Breast epithelium (tissue), 4 donors: ENCODE measurements around the gene DCDC2C. TPM values are rescaled to one million over a fixed set of nuclear protein-coding genes. Genes with fewer than 3 reads are reported as not detected.

ENCODE experiments used
- DNase-seq, 2 donors: peaks; one replicate each; pipeline ENCODE4 v3.0.0-alpha.2; 2019; ENCODE audit warnings: low spot score in 2 of 2
- H3K27ac ChIP-seq, 2 donors: fragments of 200-600 bp; sonication (generic) in 1 of 2; one replicate each; pipeline ENCODE4 v1.5.1; 2016 to 2019; ENCODE audit warnings: mild to moderate bottlenecking in 1 of 2
- H3K27me3 ChIP-seq, 2 donors: fragments of 200-600 bp; sonication (generic) in 1 of 2; one replicate each; pipeline versions ENCODE4 v1.5.1 to v1.6.0; 2017 to 2019; ENCODE audit warnings: control low read depth in 1 of 2, mild to moderate bottlenecking in 1 of 2
- H3K36me3 ChIP-seq: fragments of 200-600 bp; one replicate; pipeline ENCODE4 v1.5.1; 2019
- H3K4me1 ChIP-seq, 2 donors: fragments of 200-600 bp; sonication (generic); one replicate each; pipeline ENCODE4 v1.5.1; 2016 to 2019; ENCODE audit warnings: control low read depth in 1 of 2
- H3K4me3 ChIP-seq, 3 donors: fragments of 200-600 bp; sonication (generic); 1 replicate in 2 of 3; 2 replicates in 1 of 3; pipeline ENCODE4 v1.5.1; 2016 to 2019; ENCODE audit warnings: mild to moderate bottlenecking in 3 of 3, moderate library complexity in 2 of 3
- H3K9me3 ChIP-seq, 2 donors: fragments of 200-600 bp; sonication (generic) in 1 of 2; one replicate each; pipeline ENCODE4 v1.5.1; 2016 to 2019; ENCODE audit warnings: control low read depth in 1 of 2
- POLR2A ChIP-seq: fragments of 450-650 bp; IDR thresholded peaks from one replicate; pipeline ENCODE4 v1.6.1; 2016; ENCODE audit warnings: antibody characterized with exemption, mild to moderate bottlenecking, moderate library complexity
- POLR2AphosphoS5 ChIP-seq, 3 donors: sonication (generic); formaldehyde crosslinking; IDR thresholded peaks; one replicate each; pipeline ENCODE4 v1.6.1; 2017; ENCODE audit warnings: antibody characterized with exemption in 3 of 3
- intact Hi-C: fragments of 100-400 bp; cut with DNase I; formaldehyde crosslinking; loops from one replicate; pipeline ENCODE4 v1.15.1; 2023; ENCODE audit warnings: low total_unique reads
- total RNA-seq, 3 donors: library from RNA; depleted of rRNA; stranded (reverse); fragments of >200 nt; gene quantifications; one replicate each; pipeline ENCODE4 v1.1.0, GENCODE V29; 2016
- TF ChIP-seq, protein P1 (sequence below), 3 donors: fragments of 450-650 bp; IDR thresholded peaks; one replicate each; pipeline ENCODE4 v1.5.1; 2016 to 2017; ENCODE audit warnings: antibody characterized with exemption in 3 of 3, mild to moderate bottlenecking in 3 of 3, moderate library complexity in 3 of 3

DCDC2C gene
- total RNA-seq, 3 donors from 2014 or later: 0.33 to 0.59 (median 0.48) TPM

DNA sequence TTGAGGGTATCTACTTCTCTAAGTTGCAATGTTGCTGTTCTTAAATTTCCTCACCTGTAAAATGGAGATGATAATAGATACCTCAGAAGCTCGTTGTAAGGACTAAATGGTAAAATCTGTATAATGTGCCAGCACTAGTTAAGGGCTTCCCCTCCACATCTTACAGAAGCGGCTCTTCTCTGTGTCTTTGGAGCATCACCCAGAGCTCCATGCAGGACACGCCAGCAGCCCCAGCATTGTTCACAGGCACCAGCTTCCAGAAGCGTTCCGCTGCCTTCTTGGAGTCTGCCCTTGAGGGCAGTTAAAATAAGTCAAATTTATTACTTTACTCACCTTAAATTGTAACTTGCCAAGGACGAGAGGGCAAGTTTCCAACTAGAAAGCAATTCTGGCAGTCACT is 5.8 kb downstream of the DCDC2C start:
- no peak for DNase-seq
- Histone ChIP-seq H3K27me3 (peaks cover 0 to 6% of the 10 kb centered on the region in 2 donors), H3K9me3 (no peaks in the 10 kb centered on the region), H3K4me3 (no peak overlapping the region), H3K27ac (no peak overlapping the region), H3K36me3 (no peaks in the 10 kb centered on the region), H3K4me1 (no peaks in the 10 kb centered on the region)
- intact Hi-C loops: no loop called here
- TF ChIP-seq POLR2A (no peak), POLR2AphosphoS5 (IDR thresholded peaks at IDR 0.05) (no peak)
- TF ChIP-seq, protein P1, sequence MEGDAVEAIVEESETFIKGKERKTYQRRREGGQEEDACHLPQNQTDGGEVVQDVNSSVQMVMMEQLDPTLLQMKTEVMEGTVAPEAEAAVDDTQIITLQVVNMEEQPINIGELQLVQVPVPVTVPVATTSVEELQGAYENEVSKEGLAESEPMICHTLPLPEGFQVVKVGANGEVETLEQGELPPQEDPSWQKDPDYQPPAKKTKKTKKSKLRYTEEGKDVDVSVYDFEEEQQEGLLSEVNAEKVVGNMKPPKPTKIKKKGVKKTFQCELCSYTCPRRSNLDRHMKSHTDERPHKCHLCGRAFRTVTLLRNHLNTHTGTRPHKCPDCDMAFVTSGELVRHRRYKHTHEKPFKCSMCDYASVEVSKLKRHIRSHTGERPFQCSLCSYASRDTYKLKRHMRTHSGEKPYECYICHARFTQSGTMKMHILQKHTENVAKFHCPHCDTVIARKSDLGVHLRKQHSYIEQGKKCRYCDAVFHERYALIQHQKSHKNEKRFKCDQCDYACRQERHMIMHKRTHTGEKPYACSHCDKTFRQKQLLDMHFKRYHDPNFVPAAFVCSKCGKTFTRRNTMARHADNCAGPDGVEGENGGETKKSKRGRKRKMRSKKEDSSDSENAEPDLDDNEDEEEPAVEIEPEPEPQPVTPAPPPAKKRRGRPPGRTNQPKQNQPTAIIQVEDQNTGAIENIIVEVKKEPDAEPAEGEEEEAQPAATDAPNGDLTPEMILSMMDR (IDR thresholded peaks at IDR 0.05): no peak

- peak in 1 of 2 donors; percentile 67 for DNase-seq
- Histone ChIP-seq H3K9me3 (no peaks in the 10 kb centered on the region), H3K27me3 (no peaks in the 10 kb centered on the region), H3K36me3 (no peaks in the 10 kb centered on the region), H3K4me1 (no peaks in the 10 kb centered on the region), H3K27ac (peak overlapping the region; percentile 76 to 82), H3K4me3 (no peak overlapping the region)
- TF ChIP-seq POLR2A (no peak), POLR2AphosphoS5 (IDR thresholded peaks at IDR 0.05) (no peak)
- TF ChIP-seq, protein P1 (IDR thresholded peaks at IDR 0.05): no peak
- intact Hi-C loops: no loop called here
Observed at GRCh38 chr2:3712424-3712823, 9.0 kb downstream of the DCDC2C start.

DNA sequence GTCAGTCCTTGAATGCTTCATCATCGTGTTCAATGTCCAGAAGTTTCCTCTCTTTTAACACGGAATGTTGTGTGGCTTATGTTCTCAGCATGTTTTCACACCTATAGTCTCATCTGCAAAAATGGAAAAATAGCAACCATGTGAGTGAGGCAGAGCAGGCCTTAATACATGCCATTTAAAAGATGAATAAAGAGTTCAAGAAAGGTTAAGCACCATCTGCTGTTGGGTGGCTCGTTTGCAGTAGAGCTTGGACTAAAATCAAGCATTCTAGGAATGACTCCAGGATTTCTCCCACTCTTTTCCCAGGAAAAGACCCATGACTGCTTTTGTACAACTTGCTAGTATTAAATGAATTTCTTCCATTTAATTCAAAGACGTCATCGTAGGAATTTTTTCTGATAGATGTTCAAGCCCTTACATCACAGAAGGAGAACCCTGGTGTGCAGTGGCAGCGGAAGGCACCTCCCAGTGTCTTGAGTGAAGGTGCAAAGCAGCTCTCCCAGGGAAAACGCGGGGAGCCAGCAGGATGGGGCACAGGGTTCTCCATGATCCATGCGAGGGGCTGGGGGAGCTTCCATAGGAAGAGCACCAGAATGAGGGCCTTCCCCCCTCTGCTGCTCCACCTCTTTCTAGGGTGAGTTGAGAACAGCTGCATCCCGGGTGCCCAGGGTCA is 9.6 kb downstream of the DCDC2C start:
- H3K27ac ChIP-seq: peak overlapping the region; percentile 76 to 82
- no peak for DNase-seq
- TF ChIP-seq, protein P1 (IDR thresholded peaks at IDR 0.05): no peak
- peak in 1 of 3 donors; percentile 32 for TF ChIP-seq POLR2AphosphoS5 (IDR thresholded peaks at IDR 0.05)

GRCh38 chr2:3718679-3719078 is 15.3 kb downstream of the DCDC2C start:
- intact Hi-C loops: no loop called here
- H3K36me3 ChIP-seq: no peaks in the 10 kb centered on the region

More for the DNA sequence above, 9.6 kb downstream of the DCDC2C start:
- Histone ChIP-seq H3K4me3 (no peak overlapping the region), H3K9me3 (no peaks in the 10 kb centered on the region), H3K36me3 (no peaks in the 10 kb centered on the region), H3K4me1 (no peaks in the 10 kb centered on the region), H3K27me3 (no peaks in the 10 kb centered on the region)
- intact Hi-C loops: no loop called here

DNA sequence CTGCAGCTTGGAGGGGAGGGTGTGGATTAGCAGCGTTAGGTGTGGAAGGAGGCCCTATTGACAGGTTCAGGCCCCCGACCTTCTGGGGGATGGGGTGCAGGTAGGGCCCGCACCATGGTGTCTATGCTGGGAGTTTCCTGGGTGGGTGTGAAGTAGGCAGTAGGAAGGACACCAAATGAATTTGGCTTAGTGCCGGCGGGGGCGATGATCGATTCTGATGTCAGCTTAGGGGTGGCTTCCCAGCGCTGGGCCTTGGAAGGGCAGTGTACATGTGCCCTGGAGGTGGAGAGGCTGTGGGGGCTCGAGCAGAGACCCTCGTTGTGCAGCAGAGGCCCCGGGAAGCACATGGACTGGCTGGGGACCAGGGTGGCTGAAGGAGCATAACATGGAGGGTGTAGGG is 21.6 kb downstream of the DCDC2C start:
- no peak overlapping the region for H3K4me3 ChIP-seq
- intact Hi-C loops: no loop called here
- TF ChIP-seq, protein P1 (IDR thresholded peaks at IDR 0.05): no peak
- TF ChIP-seq POLR2A (no peak), POLR2AphosphoS5 (IDR thresholded peaks at IDR 0.05) (no peak)
- no peak overlapping the region for H3K27ac ChIP-seq
- H3K27me3 ChIP-seq: peaks cover 0 to 14% of the 10 kb centered on the region in 2 donors
- no peaks in the 10 kb centered on the region for H3K9me3 ChIP-seq
- no peaks in the 10 kb centered on the region for H3K4me1 ChIP-seq
- DNase-seq: no peak
- no peaks in the 10 kb centered on the region for H3K36me3 ChIP-seq

More at GRCh38 chr2:3718679-3719078, 15.3 kb downstream of the DCDC2C start:
- H3K27me3 ChIP-seq: no peaks in the 10 kb centered on the region
- TF ChIP-seq POLR2A (no peak), POLR2AphosphoS5 (IDR thresholded peaks at IDR 0.05) (no peak)
- TF ChIP-seq, protein P1 (IDR thresholded peaks at IDR 0.05): no peak
- no peak for DNase-seq
- no peaks in the 10 kb centered on the region for H3K9me3 ChIP-seq
- no peaks in the 10 kb centered on the region for H3K4me1 ChIP-seq
- no peak overlapping the region for H3K27ac ChIP-seq
- H3K4me3 ChIP-seq: no peak overlapping the region
